ENCODE data around the gene SOS1. TPM values are rescaled to one million over a fixed set of nuclear protein-coding genes. Genes with fewer than 3 reads are reported as not detected.
A peak's percentile ranks its signal among the peaks of the same experiment; 100 is the strongest.
"Not testable (repeated sequence)": the region's sequence is repeated elsewhere in the genome, so short reads cannot be mapped to it uniquely, and the experiment has no call there.

Gene SOS1
- total and polyA plus RNA-seq, 4 donors = 3.9 to 97.6 (median 14.6) TPM

GRCh38 chr2:38945372-38945771 is 175.5 kb downstream of the SOS1 start:
- DNase-seq = peak in 1 of 3 donors; percentile 13

GRCh38 chr2:38943784-38944183 is 177.1 kb downstream of the SOS1 start:
- Histone ChIP-seq H3K9me3 (ENCODE audit: control insufficient read depth in 4 of 4, insufficient read depth in 3 of 4, low read length in 3 of 4) (no peaks in the 10 kb centered on the region), H3K36me3 (ENCODE audit: control insufficient read depth in 4 of 4, insufficient read depth in 4 of 4, low read length in 4 of 4) (no peaks in the 10 kb centered on the region), H3K27ac (ENCODE audit: low read depth in 1 of 2, low read length in 1 of 2) (no peak overlapping the region), H3K4me1 (ENCODE audit: control insufficient read depth in 5 of 5, insufficient read depth in 5 of 5, low read length in 5 of 5) (peaks cover 0 to 4% (median 0%) of the 10 kb centered on the region in 5 donors), H3K4me3 (no peak overlapping the region), H3K9ac (ENCODE audit: insufficient read depth in 1 of 2, low read length in 2 of 2) (no peak overlapping the region), H3K27me3 (ENCODE audit: control insufficient read depth in 3 of 3, insufficient read depth in 3 of 3, low read length in 2 of 3) (no peaks in the 10 kb centered on the region)
- DNase-seq = no peak
- no peak for ATAC-seq (ENCODE audit: insufficient read depth, low FRiP score)
- TF ChIP-seq, protein P1, sequence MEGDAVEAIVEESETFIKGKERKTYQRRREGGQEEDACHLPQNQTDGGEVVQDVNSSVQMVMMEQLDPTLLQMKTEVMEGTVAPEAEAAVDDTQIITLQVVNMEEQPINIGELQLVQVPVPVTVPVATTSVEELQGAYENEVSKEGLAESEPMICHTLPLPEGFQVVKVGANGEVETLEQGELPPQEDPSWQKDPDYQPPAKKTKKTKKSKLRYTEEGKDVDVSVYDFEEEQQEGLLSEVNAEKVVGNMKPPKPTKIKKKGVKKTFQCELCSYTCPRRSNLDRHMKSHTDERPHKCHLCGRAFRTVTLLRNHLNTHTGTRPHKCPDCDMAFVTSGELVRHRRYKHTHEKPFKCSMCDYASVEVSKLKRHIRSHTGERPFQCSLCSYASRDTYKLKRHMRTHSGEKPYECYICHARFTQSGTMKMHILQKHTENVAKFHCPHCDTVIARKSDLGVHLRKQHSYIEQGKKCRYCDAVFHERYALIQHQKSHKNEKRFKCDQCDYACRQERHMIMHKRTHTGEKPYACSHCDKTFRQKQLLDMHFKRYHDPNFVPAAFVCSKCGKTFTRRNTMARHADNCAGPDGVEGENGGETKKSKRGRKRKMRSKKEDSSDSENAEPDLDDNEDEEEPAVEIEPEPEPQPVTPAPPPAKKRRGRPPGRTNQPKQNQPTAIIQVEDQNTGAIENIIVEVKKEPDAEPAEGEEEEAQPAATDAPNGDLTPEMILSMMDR (IDR thresholded peaks at IDR 0.05; ENCODE audit: control extremely low read depth, extremely low read depth) = no peak

More at GRCh38 chr2:38945372-38945771, 175.5 kb downstream of the SOS1 start:
- Histone ChIP-seq H3K4me3 (no peak overlapping the region), H3K4me1 (ENCODE audit: control insufficient read depth in 5 of 5, insufficient read depth in 5 of 5, low read length in 5 of 5) (peaks cover 0 to 4% (median 0%) of the 10 kb centered on the region in 5 donors), H3K9me3 (ENCODE audit: control insufficient read depth in 4 of 4, insufficient read depth in 3 of 4, low read length in 3 of 4) (peaks cover 0 to 2% (median 0%) of the 10 kb centered on the region in 4 donors), H3K27ac (ENCODE audit: low read depth in 1 of 2, low read length in 1 of 2) (no peak overlapping the region), H3K36me3 (ENCODE audit: control insufficient read depth in 4 of 4, insufficient read depth in 4 of 4, low read length in 4 of 4) (no peaks in the 10 kb centered on the region), H3K9ac (ENCODE audit: insufficient read depth in 1 of 2, low read length in 2 of 2) (no peak overlapping the region), H3K27me3 (ENCODE audit: control insufficient read depth in 3 of 3, insufficient read depth in 3 of 3, low read length in 2 of 3) (no peaks in the 10 kb centered on the region)
- no peak for ATAC-seq (ENCODE audit: insufficient read depth, low FRiP score)
- WGBS, 2 donors = 59 to 88% methylated on average over 4 of the region's 4 CpGs
- TF ChIP-seq, protein P1 (IDR thresholded peaks at IDR 0.05; ENCODE audit: control extremely low read depth, extremely low read depth) = no peak

DNA sequence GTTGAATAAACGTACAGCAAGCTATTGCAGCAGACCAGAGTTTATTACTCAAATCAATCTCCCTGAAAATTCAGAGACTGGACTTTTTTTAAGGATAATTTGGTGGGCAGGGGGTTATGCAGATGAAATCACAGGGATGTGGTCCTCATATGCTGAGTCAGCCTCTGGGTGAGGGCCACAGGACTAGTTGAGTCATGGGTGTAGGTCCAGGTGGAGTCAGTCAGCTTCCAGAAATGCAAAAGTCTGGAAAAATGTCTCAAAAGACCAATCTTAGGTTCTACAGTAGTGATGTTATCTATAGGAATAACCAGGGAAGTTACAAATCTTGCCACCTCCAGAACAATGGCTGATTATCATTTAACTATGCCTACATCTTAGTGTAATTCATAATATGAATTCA is 180.1 kb downstream of the SOS1 start:
- DNase-seq (no peak), ATAC-seq (ENCODE audit: insufficient read depth, low FRiP score) (no peak)
- no peaks in the 10 kb centered on the region for H3K9me3 ChIP-seq (ENCODE audit: control insufficient read depth in 4 of 4, insufficient read depth in 3 of 4, low read length in 3 of 4)
- H3K9ac ChIP-seq (ENCODE audit: insufficient read depth in 1 of 2, low read length in 2 of 2) = no peak overlapping the region
- H3K27me3 ChIP-seq (ENCODE audit: control insufficient read depth in 3 of 3, insufficient read depth in 3 of 3, low read length in 2 of 3) = no peaks in the 10 kb centered on the region
- H3K36me3 ChIP-seq (ENCODE audit: control insufficient read depth in 4 of 4, insufficient read depth in 4 of 4, low read length in 4 of 4) = peaks cover 0 to 5% (median under 1%) of the 10 kb centered on the region in 4 donors
- no peak overlapping the region for H3K4me3 ChIP-seq
- WGBS, 2 donors = 82 to 88% methylated on average over 1 of the region's 1 CpG
- TF ChIP-seq, protein P1 (IDR thresholded peaks at IDR 0.05; ENCODE audit: control extremely low read depth, extremely low read depth) = no peak
- no peak overlapping the region for H3K27ac ChIP-seq (ENCODE audit: low read depth in 1 of 2, low read length in 1 of 2)
- peaks cover 0 to 4% (median 0%) of the 10 kb centered on the region in 5 donors for H3K4me1 ChIP-seq (ENCODE audit: control insufficient read depth in 5 of 5, insufficient read depth in 5 of 5, low read length in 5 of 5)

GRCh38 chr2:38937548-38937947 is 183.3 kb downstream of the SOS1 start:
- Histone ChIP-seq H3K36me3 (ENCODE audit: control insufficient read depth in 4 of 4, insufficient read depth in 4 of 4, low read length in 4 of 4) (peaks cover 0 to 5% (median under 1%) of the 10 kb centered on the region in 4 donors), H3K9ac (ENCODE audit: insufficient read depth in 1 of 2, low read length in 2 of 2) (no peak overlapping the region), H3K27ac (ENCODE audit: low read depth in 1 of 2, low read length in 1 of 2) (no peak overlapping the region), H3K4me1 (ENCODE audit: control insufficient read depth in 5 of 5, insufficient read depth in 5 of 5, low read length in 5 of 5) (peaks cover 0 to 3% (median 0%) of the 10 kb centered on the region in 5 donors), H3K4me3 (no peak overlapping the region), H3K9me3 (ENCODE audit: control insufficient read depth in 4 of 4, insufficient read depth in 3 of 4, low read length in 3 of 4) (no peaks in the 10 kb centered on the region), H3K27me3 (ENCODE audit: control insufficient read depth in 3 of 3, insufficient read depth in 3 of 3, low read length in 2 of 3) (no peaks in the 10 kb centered on the region)
- DNase-seq = no peak
- WGBS, 2 donors = 81 to 90% methylated on average over 3 of the region's 3 CpGs
- no peak for ATAC-seq (ENCODE audit: insufficient read depth, low FRiP score)
- TF ChIP-seq, protein P1 (IDR thresholded peaks at IDR 0.05; ENCODE audit: control extremely low read depth, extremely low read depth) = no peak

DNA sequence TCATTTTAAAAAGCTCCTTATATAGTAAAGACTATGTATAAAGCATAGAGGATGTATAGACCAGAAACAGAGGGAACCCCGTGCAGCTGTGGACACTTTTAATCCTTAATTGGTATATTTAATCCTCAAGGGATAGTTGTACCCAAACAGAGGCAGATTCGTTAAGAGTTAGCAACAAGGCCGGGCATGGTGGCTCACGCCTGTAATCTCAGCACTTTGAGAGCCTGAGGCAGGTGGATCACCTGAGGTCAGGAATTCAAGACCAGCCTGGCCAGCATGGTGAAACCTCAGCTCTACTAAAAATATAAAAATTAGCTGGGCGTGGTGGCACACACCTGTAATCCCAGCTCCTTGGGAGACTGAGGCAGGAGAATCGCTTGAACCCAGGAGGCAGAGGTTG is 184.3 kb downstream of the SOS1 start:
- H3K27ac ChIP-seq (ENCODE audit: low read depth in 1 of 2, low read length in 1 of 2); H3K4me1 ChIP-seq (ENCODE audit: control insufficient read depth in 5 of 5, insufficient read depth in 5 of 5, low read length in 5 of 5); ATAC-seq (ENCODE audit: insufficient read depth, low FRiP score); DNase-seq; H3K27me3 ChIP-seq (ENCODE audit: control insufficient read depth in 3 of 3, insufficient read depth in 3 of 3, low read length in 2 of 3); H3K9ac ChIP-seq (ENCODE audit: insufficient read depth in 1 of 2, low read length in 2 of 2); H3K36me3 ChIP-seq (ENCODE audit: control insufficient read depth in 4 of 4, insufficient read depth in 4 of 4, low read length in 4 of 4); H3K9me3 ChIP-seq (ENCODE audit: control insufficient read depth in 4 of 4, insufficient read depth in 3 of 4, low read length in 3 of 4); H3K4me3 ChIP-seq: not testable (repeated sequence)
- 90 to 96% methylated on average over 6 of the region's 6 CpGs for WGBS, 2 donors
